Endometrium (tissue), 2 donors: Measurements from ENCODE around the gene FXN.
"Not testable (repeated sequence)": the region's sequence is repeated elsewhere in the genome, so short reads cannot be mapped to it uniquely, and the experiment has no call there.

Experiments
- FAIRE-seq: peaks from 2 replicates; lab custom pipeline; 2012; peaks lifted over from hg19 to GRCh38; lab: Jason Lieb, UNC
- donor health status: control.
- donor health status: control.

The FXN gene

GRCh38 chr9:69070201-69070600, 34.6 kb downstream of the FXN start:
- FAIRE-seq = no peak

GRCh38 chr9:69071059-69071458, 35.5 kb downstream of the FXN start:
- FAIRE-seq = no peak

GRCh38 chr9:69073103-69073502, 37.6 kb downstream of the FXN start:
- no peak for FAIRE-seq

GRCh38 chr9:69074801-69075200, 39.2 kb downstream of the FXN start:
- FAIRE-seq = no peak

- no peak for FAIRE-seq
These were observed 41.0 kb downstream of the FXN start for GRCh38 chr9:69076550-69076949.

GRCh38 chr9:69078069-69078468, 42.5 kb downstream of the FXN start:
- no peak for FAIRE-seq

GRCh38 chr9:69078581-69078980, 43.0 kb downstream of the FXN start:
- no peak for FAIRE-seq

GRCh38 chr9:69079186-69079585, 43.6 kb downstream of the FXN start:
- no peak for FAIRE-seq

- FAIRE-seq = peak; percentile 29
These were observed 45.7 kb downstream of the FXN start for GRCh38 chr9:69081261-69081660.

GRCh38 chr9:69083321-69083720, 47.8 kb downstream of the FXN start:
- peak; percentile 79 for FAIRE-seq

GRCh38 chr9:69085569-69086283, 50.2 kb downstream of the FXN start:
- peak; percentile 93 for FAIRE-seq

GRCh38 chr9:69086312-69086711, 50.8 kb downstream of the FXN start:
- no peak for FAIRE-seq

- peak; percentile 72 for FAIRE-seq
These were observed 51.2 kb downstream of the FXN start for GRCh38 chr9:69086769-69087168.

- FAIRE-seq = no peak
These were observed 53.5 kb downstream of the FXN start for GRCh38 chr9:69089082-69089481.

- no peak for FAIRE-seq
These were observed 53.9 kb downstream of the FXN start for GRCh38 chr9:69089491-69089890.

- no peak for FAIRE-seq
These were observed 54.7 kb downstream of the FXN start for GRCh38 chr9:69090140-69090750.

GRCh38 chr9:69090946-69091345, 55.4 kb downstream of the FXN start:
- FAIRE-seq = peak; percentile 94

GRCh38 chr9:69093471-69094103, 58.0 kb downstream of the FXN start:
- FAIRE-seq = no peak

- not testable (repeated sequence) for FAIRE-seq
These were observed 59.0 kb downstream of the FXN start for GRCh38 chr9:69094361-69095135.

- no peak for FAIRE-seq
These were observed 61.5 kb downstream of the FXN start for GRCh38 chr9:69097064-69097463.

- no peak for FAIRE-seq
These were observed 62.5 kb downstream of the FXN start for GRCh38 chr9:69097923-69098593.

GRCh38 chr9:69103348-69103996, 67.9 kb downstream of the FXN start:
- FAIRE-seq = not testable (repeated sequence)
